SK-N-MC (cell line): Measurements from ENCODE around the gene TMPRSS11B.

Experiments used
- EZH2 ChIP-seq: fragments of 200-600 bp; sonication (generic); IDR thresholded peaks from one replicate; pipeline ENCODE4 v1.6.1; 2017; ENCODE audit warnings: antibody characterized with exemption
- FOXP2 ChIP-seq: optimal IDR thresholded peaks from 2 replicates; pipeline ENCODE3; 2011; ENCODE audit warnings: mild to moderate bottlenecking, moderate library complexity; ENCODE audit not compliant: insufficient read depth; ENCODE audit errors: extremely low read length, control extremely low read depth
- POLR2AphosphoS5 ChIP-seq: IDR thresholded peaks from 2 replicates; pipeline ENCODE4 v1.6.1; 2012; ENCODE audit warnings: mild to moderate bottlenecking, low read depth, low read length, borderline replicate concordance

DNA sequence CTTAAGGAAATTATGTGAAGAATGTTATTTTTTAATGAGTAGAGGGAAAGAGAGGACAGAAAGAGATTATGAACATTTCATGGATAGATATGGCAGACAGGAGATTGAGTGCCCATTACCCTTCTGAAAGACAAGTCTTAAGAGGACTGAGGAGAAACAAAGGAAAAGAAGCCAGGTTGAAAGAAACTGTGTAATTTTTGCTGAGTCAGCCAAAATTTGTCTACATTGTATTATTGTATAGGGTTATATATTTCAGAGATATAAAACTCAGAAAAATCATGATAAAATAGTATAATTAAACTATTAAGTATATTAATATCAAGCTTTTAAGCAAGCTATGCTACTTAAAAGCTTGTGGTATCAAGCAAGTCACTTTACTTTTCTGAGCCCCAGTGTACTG, 4.9 kb downstream of the TMPRSS11B start:
- no peak for TF ChIP-seq POLR2AphosphoS5
- TF ChIP-seq EZH2 = no peak
- no peak for TF ChIP-seq FOXP2
